GM12878 (cell line): ENCODE results near the gene METTL23. TPM values are rescaled to one million over a fixed set of nuclear protein-coding genes. Genes with fewer than 3 reads are reported as not detected.

Experiments
- ATAC-seq: fragments of 200-7000 bp; cut with Tn5 transposase; 3 replicates; pipeline ENCODE4 v1.9.1; 2020; ENCODE audit warnings: mild to moderate bottlenecking, moderate library complexity
- BruUV-seq: library from RNA; stranded (reverse); fragments of 400-500 nt; replicated peaks from 2 replicates; lab custom pipeline; 2021; lab: Mats Ljungman, UMichigan
- CTCF ChIA-PET: fragments of 300-600 bp; sonication (Branson Sonifier 250); formaldehyde crosslinking; extraction: SDS; loops from one replicate; lab custom pipeline; 2021; ENCODE audit warnings: inconsistent platforms; lab: Yijun Ruan, JAX
- POLR2A ChIA-PET: fragments of 350-600 bp; formaldehyde crosslinking; extraction: SDS; loops from one replicate; lab custom pipeline; 2021; ENCODE audit warnings: inconsistent platforms; lab: Charles Lee
- RAD21 ChIA-PET: fragments of 300-600 bp; sonication (Branson Sonifier 250); formaldehyde crosslinking; loops from one replicate; lab custom pipeline; 2023; ENCODE audit warnings: antibody characterized with exemption; ENCODE audit not compliant: unreplicated experiment; lab: Charles Lee
- SMC1A ChIA-PET: fragments of 300-600 bp; sonication (Branson Sonifier 250); formaldehyde crosslinking; loops from one replicate; lab custom pipeline; 2023; ENCODE audit not compliant: unreplicated experiment, uncharacterized antibody; lab: Charles Lee
- DNase-seq: peaks from one replicate; pipeline ENCODE4 v3.0.0-alpha.2; 2011; ENCODE audit warnings: low read depth, low spot score
- FAIRE-seq: peaks from 3 replicates; lab custom pipeline; 2011; peaks lifted over from hg19 to GRCh38; lab: Jason Lieb, UNC
- H2AFZ ChIP-seq: 2 replicates; pipeline ENCODE4 v1.6.0; 2011; ENCODE audit warnings: low read depth, low read length, control low read depth; ENCODE audit not compliant: control insufficient read depth
- H3K27ac ChIP-seq: 2 replicates; pipeline ENCODE4 v1.5.1; 2011; ENCODE audit warnings: control low read depth; ENCODE audit not compliant: control insufficient read depth, insufficient read depth
- H3K27me3 ChIP-seq, 2 experiments: replicated peaks in 1 of 2; 2 replicates each; pipeline versions ENCODE4 v1.6.0 to v1.6.1; 2011; ENCODE audit warnings: low read length in 1 of 2; ENCODE audit not compliant: control insufficient read depth in 2 of 2, insufficient read depth in 2 of 2
- H3K36me3 ChIP-seq, 2 experiments: 2 replicates each; pipeline ENCODE4 v1.5.1; 2011; ENCODE audit warnings: low read length in 1 of 2; ENCODE audit not compliant: control insufficient read depth in 2 of 2, insufficient read depth in 2 of 2
- H3K4me1 ChIP-seq: 2 replicates; pipeline ENCODE4 v1.6.1; 2011; ENCODE audit warnings: mild to moderate bottlenecking, low read length, moderate library complexity, mixed read lengths; ENCODE audit not compliant: control insufficient read depth, insufficient read depth
- H3K4me2 ChIP-seq: 2 replicates; pipeline ENCODE4 v1.6.0; 2011; ENCODE audit warnings: control low read depth; ENCODE audit not compliant: control insufficient read depth, insufficient read depth
- H3K4me3 ChIP-seq: fragments of 200-600 bp; sonication (generic); 2 replicates; pipeline ENCODE4 v1.5.1; 2016
- H3K79me2 ChIP-seq: 2 replicates; pipeline ENCODE4 v1.6.0; 2011; ENCODE audit warnings: low read length; ENCODE audit not compliant: control insufficient read depth, insufficient read depth
- H3K9ac ChIP-seq: 2 replicates; pipeline ENCODE4 v1.8.0; 2011; ENCODE audit warnings: low read length, control low read depth, mixed read lengths; ENCODE audit not compliant: control insufficient read depth, insufficient read depth
- H3K9me3 ChIP-seq: replicated peaks from 3 replicates; pipeline ENCODE4 v1.5.1; 2011; ENCODE audit warnings: mild to moderate bottlenecking, low read length; ENCODE audit not compliant: control insufficient read depth, insufficient read depth
- H4K20me1 ChIP-seq: 2 replicates; pipeline ENCODE4 v1.6.0; 2011; ENCODE audit not compliant: control insufficient read depth, insufficient read depth
- BCL11A ChIP-seq: IDR thresholded peaks from 2 replicates; pipeline ENCODE4 v1.6.1; 2011; ENCODE audit warnings: low read depth, low read length
- CREB1 ChIP-seq: IDR thresholded peaks from 2 replicates; pipeline ENCODE4 v1.6.1; 2012; ENCODE audit warnings: low read depth, mild to moderate bottlenecking, inconsistent platforms
- IRF4 ChIP-seq: IDR thresholded peaks from 2 replicates; pipeline ENCODE4 v1.6.1; 2011; ENCODE audit warnings: low read depth, low read length
- KDM1A ChIP-seq: fragments of 200-600 bp; sonication (generic); IDR thresholded peaks from 2 replicates; pipeline ENCODE4 v1.6.1; 2016; ENCODE audit warnings: borderline replicate concordance
- MYB ChIP-seq: fragments of 150-350 bp; IDR thresholded peaks from 2 replicates; pipeline ENCODE4 v1.6.1; 2014; ENCODE audit warnings: mild to moderate bottlenecking, low read depth, low read length, borderline replicate concordance
- RAD21 ChIP-seq: IDR thresholded peaks from 2 replicates; pipeline ENCODE4 v1.6.1; 2011; ENCODE audit warnings: mild to moderate bottlenecking, low read depth, low read length, moderate library complexity; ENCODE audit not compliant: insufficient read depth
- RAD51 ChIP-seq: fragments of 450-650 bp; IDR thresholded peaks from 2 replicates; pipeline ENCODE4 v1.6.1; 2016; ENCODE audit warnings: moderate library complexity, mild to moderate bottlenecking, inconsistent platforms
- RB1 ChIP-seq: fragments of 450-650 bp; formaldehyde crosslinking; IDR thresholded peaks from 2 replicates; pipeline ENCODE4 v1.6.1; 2017; ENCODE audit warnings: mild to moderate bottlenecking, borderline replicate concordance
- RBBP5 ChIP-seq: fragments of 200-600 bp; sonication (generic); conservative IDR thresholded peaks from 2 replicates; pipeline ENCODE4 v1.6.1; 2016
- RCOR1 ChIP-seq: conservative IDR thresholded peaks from 2 replicates; pipeline ENCODE4 v1.6.1; 2012; ENCODE audit warnings: low read depth, low read length, improper control_type of control experiment
- TCF3 ChIP-seq: IDR thresholded peaks from 2 replicates; pipeline ENCODE4 v1.6.1; 2012; ENCODE audit warnings: low read depth, mild to moderate bottlenecking, low read length, borderline replicate concordance; ENCODE audit not compliant: insufficient read depth
- YBX1 ChIP-seq: fragments of 450-650 bp; IDR thresholded peaks from 2 replicates; pipeline ENCODE4 v1.6.1; 2016; ENCODE audit warnings: antibody characterized with exemption
- WGBS: methylation state at CpG from one replicate; pipeline ENCODE4 v1.1.6; 2016; ENCODE audit warnings: low lambda C conversion rate; ENCODE audit not compliant: insufficient replicate concordance, insufficient coverage; ENCODE audit errors: missing lambda C conversion rate; 5-methylcytosine and 5-hydroxymethylcytosine counted together
- in situ Hi-C: fragments of 300-500 bp; cut with MboI; formaldehyde crosslinking; loops from 9 replicates; pipeline ENCODE4 v1.14.3; 2018; ENCODE audit warnings: mixed read lengths
- intact Hi-C: fragments of 100-400 bp; cut with micrococcal nuclease; formaldehyde crosslinking; loops from one replicate; pipeline ENCODE4 v1.14.2; 2022; ENCODE audit not compliant: unreplicated experiment
- polyA plus RNA-seq, 11 experiments: library from polyadenylated mRNA; depleted of rRNA in 4 of 11; unstranded in 6 of 11; stranded (reverse) in 5 of 11; fragments of >200 nt; fragmentation: Nextera tagmentation in 4 of 11; fragmentation: Illumina TruSeq in 1 of 11; extraction: Ambion mirVana in 4 of 11; extraction: Trizol in 1 of 11; gene quantifications; 1 replicate in 1 of 11; 2 replicates in 10 of 11; pipeline versions ENCODE4 v1.2.1 to v1.2.3, GENCODE V29; 2011 to 2016; ENCODE audit warnings: inconsistent platforms in 2 of 11, missing spikeins in 2 of 11, low read depth in 1 of 11
- total RNA-seq, 4 experiments: library from RNA; depleted of rRNA in 3 of 4; stranded (reverse); fragments of >200 nt in 3 of 4; fragmentation: Illumina TruSeq in 1 of 4; extraction: Trizol in 1 of 4; gene quantifications; 2 replicates each; pipeline versions ENCODE4 v1.2.1 to v1.2.3, GENCODE V29; 2013 to 2021
- TF ChIP-seq, protein P1 (sequence below): fragments of 450-650 bp; IDR thresholded peaks from 2 replicates; pipeline ENCODE4 v1.6.1; 2017; ENCODE audit warnings: low read depth, mild to moderate bottlenecking, moderate library complexity
- TF ChIP-seq, protein P2 (sequence below): fragments of 450-650 bp; IDR thresholded peaks from 2 replicates; pipeline ENCODE4 v1.6.1; 2017; ENCODE audit warnings: mild to moderate bottlenecking
- TF ChIP-seq, protein P3 (sequence below): fragments of 450-650 bp; IDR thresholded peaks from 2 replicates; pipeline ENCODE4 v1.6.1; 2014; ENCODE audit warnings: mild to moderate bottlenecking
- TF ChIP-seq, protein P4 (sequence below): fragments of 450-650 bp; conservative IDR thresholded peaks from 2 replicates; pipeline ENCODE4 v1.6.1; 2017; ENCODE audit warnings: mild to moderate bottlenecking, moderate library complexity

Gene METTL23
- total and polyA plus RNA-seq, 10 of the 15 experiments (the other 5 are each of a cell fraction or from before 2014, with no cell fraction given) = 25.6 to 61.5 (median 30.9) TPM

DNA sequence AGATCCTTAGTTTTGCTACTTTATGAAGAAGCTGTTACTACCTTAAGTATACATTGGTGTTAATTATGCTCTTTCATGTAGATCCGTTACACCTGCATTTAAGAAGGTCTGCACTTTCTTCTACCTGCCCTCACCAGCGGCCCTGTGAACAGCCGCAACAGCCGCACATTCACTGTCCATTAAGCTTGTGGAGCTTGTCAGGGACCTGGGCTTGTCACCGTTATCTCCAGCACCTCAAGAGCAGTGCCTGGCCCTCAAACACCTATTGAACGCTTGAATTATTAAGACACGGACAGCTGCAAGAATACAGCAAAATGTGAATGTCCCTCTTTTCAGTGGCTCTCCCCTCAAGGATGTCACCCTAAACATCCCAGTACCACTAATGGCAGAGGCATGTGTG, 12.9 kb upstream of the METTL23 start:
- H3K9me3 ChIP-seq = no peaks in the 10 kb centered on the region
- H3K27me3 ChIP-seq = no peaks in the 10 kb centered on the region; a peak in 2 of 4 replicates
- no peak overlapping the region for H2AFZ ChIP-seq
- peaks cover 9 to 32% of the 10 kb centered on the region in 2 experiments for H3K36me3 ChIP-seq
- ChIA-PET CTCF (interaction anchor here (0.9 to 6.5 kb wide), 16 partner anchors 9 to 192 kb away, joined by 3 to 65 read pairs (median 4); partner anchors contain the start of genes JMJD6 and METTL23), SMC1A (interaction anchor here (1.0 to 2.0 kb wide), 5 partner anchors 12 to 156 kb away, joined by 3 to 7 read pairs (median 3); no protein-coding TSS in a partner anchor), RAD21 (interaction anchor here (1.6 kb wide), 1 partner anchor 32 kb away, joined by 10 read pairs; no protein-coding TSS in a partner anchor), POLR2A (interaction anchor here (1.1 kb wide), 1 partner anchor 9 kb away, joined by 3 read pairs; no protein-coding TSS in a partner anchor)
- 96% methylated on average over 7 of the region's 7 CpGs for WGBS
- H3K4me2 ChIP-seq = no peak overlapping the region
- peaks cover 5% of the 10 kb centered on the region for H4K20me1 ChIP-seq
- in situ Hi-C loops (no loop called here), intact Hi-C loops (loop anchor here (10.0 kb wide), 1 partner anchor 89 kb away; no protein-coding TSS in a partner anchor)
- H3K27ac ChIP-seq = no peak overlapping the region
- H3K4me3 ChIP-seq = no peak overlapping the region
- H3K79me2 ChIP-seq = no peaks in the 10 kb centered on the region
- peaks cover 8% of the 10 kb centered on the region for H3K4me1 ChIP-seq
- FAIRE-seq = no peak
- DNase-seq = no peak
- no peak for ATAC-seq
- no peak overlapping the region for H3K9ac ChIP-seq
- BruUV-seq = no TSS peak
- TF ChIP-seq CREB1 (no peak), MYB (no peak), RBBP5 (no peak), BCL11A (no peak), IRF4 (no peak), RAD21 (no peak), KDM1A (no peak), TCF3 (no peak), YBX1 (no peak), RB1 (no peak), RCOR1 (no peak), RAD51 (no peak)
- TF ChIP-seq, protein P1, sequence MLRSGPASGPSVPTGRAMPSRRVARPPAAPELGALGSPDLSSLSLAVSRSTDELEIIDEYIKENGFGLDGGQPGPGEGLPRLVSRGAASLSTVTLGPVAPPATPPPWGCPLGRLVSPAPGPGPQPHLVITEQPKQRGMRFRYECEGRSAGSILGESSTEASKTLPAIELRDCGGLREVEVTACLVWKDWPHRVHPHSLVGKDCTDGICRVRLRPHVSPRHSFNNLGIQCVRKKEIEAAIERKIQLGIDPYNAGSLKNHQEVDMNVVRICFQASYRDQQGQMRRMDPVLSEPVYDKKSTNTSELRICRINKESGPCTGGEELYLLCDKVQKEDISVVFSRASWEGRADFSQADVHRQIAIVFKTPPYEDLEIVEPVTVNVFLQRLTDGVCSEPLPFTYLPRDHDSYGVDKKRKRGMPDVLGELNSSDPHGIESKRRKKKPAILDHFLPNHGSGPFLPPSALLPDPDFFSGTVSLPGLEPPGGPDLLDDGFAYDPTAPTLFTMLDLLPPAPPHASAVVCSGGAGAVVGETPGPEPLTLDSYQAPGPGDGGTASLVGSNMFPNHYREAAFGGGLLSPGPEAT = no peak
- TF ChIP-seq, protein P2, sequence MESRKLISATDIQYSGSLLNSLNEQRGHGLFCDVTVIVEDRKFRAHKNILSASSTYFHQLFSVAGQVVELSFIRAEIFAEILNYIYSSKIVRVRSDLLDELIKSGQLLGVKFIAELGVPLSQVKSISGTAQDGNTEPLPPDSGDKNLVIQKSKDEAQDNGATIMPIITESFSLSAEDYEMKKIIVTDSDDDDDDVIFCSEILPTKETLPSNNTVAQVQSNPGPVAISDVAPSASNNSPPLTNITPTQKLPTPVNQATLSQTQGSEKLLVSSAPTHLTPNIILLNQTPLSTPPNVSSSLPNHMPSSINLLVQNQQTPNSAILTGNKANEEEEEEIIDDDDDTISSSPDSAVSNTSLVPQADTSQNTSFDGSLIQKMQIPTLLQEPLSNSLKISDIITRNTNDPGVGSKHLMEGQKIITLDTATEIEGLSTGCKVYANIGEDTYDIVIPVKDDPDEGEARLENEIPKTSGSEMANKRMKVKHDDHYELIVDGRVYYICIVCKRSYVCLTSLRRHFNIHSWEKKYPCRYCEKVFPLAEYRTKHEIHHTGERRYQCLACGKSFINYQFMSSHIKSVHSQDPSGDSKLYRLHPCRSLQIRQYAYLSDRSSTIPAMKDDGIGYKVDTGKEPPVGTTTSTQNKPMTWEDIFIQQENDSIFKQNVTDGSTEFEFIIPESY = no peak
- TF ChIP-seq, protein P3, sequence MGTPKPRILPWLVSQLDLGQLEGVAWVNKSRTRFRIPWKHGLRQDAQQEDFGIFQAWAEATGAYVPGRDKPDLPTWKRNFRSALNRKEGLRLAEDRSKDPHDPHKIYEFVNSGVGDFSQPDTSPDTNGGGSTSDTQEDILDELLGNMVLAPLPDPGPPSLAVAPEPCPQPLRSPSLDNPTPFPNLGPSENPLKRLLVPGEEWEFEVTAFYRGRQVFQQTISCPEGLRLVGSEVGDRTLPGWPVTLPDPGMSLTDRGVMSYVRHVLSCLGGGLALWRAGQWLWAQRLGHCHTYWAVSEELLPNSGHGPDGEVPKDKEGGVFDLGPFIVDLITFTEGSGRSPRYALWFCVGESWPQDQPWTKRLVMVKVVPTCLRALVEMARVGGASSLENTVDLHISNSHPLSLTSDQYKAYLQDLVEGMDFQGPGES = no peak
- TF ChIP-seq, protein P4, sequence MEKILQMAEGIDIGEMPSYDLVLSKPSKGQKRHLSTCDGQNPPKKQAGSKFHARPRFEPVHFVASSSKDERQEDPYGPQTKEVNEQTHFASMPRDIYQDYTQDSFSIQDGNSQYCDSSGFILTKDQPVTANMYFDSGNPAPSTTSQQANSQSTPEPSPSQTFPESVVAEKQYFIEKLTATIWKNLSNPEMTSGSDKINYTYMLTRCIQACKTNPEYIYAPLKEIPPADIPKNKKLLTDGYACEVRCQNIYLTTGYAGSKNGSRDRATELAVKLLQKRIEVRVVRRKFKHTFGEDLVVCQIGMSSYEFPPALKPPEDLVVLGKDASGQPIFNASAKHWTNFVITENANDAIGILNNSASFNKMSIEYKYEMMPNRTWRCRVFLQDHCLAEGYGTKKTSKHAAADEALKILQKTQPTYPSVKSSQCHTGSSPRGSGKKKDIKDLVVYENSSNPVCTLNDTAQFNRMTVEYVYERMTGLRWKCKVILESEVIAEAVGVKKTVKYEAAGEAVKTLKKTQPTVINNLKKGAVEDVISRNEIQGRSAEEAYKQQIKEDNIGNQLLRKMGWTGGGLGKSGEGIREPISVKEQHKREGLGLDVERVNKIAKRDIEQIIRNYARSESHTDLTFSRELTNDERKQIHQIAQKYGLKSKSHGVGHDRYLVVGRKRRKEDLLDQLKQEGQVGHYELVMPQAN = no peak
